Stimulated activated naive CD8-positive, alpha-beta T cell treated with anti-CD3 and anti-CD28 coated beads, Interleukin-15, amount 100 ng/mL, for 72 hours (primary cell): ENCODE measurements around the gene TAGLN.

Experiments
- ATAC-seq: fragments of 150-1000 bp; cut with Tn5 transposase; 2 replicates; pipeline ENCODE4 v1.10.0; 2021; ENCODE audit warnings: mild to moderate bottlenecking, moderate library complexity
- DNase-seq, 2 donors: peaks; one replicate each; pipeline ENCODE4 v3.0.0; 2021 to 2022
- H3K27ac Mint-ChIP-seq, 2 donors: one replicate each; pipeline ENCODE4 v1.8.0; 2022; ENCODE audit warnings: mild to moderate bottlenecking in 2 of 2, mixed read lengths in 2 of 2, moderate library complexity in 2 of 2
- H3K27me3 Mint-ChIP-seq: one replicate; pipeline ENCODE4 v1.8.0; 2022; ENCODE audit warnings: mixed read lengths
- H3K4me1 Mint-ChIP-seq: one replicate; pipeline ENCODE4 v1.8.0; 2022; ENCODE audit warnings: mild to moderate bottlenecking, mixed read lengths
- H3K4me3 Mint-ChIP-seq, 2 donors: one replicate each; pipeline ENCODE4 v1.8.0; 2022; ENCODE audit warnings: mild to moderate bottlenecking in 2 of 2, mixed read lengths in 2 of 2, moderate library complexity in 1 of 2
- H3K9me3 Mint-ChIP-seq, 2 donors: one replicate each; pipeline ENCODE4 v1.8.0; 2022; ENCODE audit warnings: mixed read lengths in 2 of 2

The TAGLN gene

GRCh38 chr11:117187799-117188481 lies 11.2 kb upstream of the TAGLN start:
- Mint-ChIP-seq H3K27ac (no peak overlapping the region), H3K9me3 (no peaks in the 10 kb centered on the region), H3K4me1 (no peaks in the 10 kb centered on the region), H3K4me3 (no peak overlapping the region), H3K27me3 (no peaks in the 10 kb centered on the region)
- ATAC-seq: no peak
- DNase-seq: no peak

- ATAC-seq (no peak), DNase-seq (no peak)
- H3K27me3 Mint-ChIP-seq: no peaks in the 10 kb centered on the region
- peak overlapping the region in 1 of 2 donors; percentile 5 for H3K27ac Mint-ChIP-seq
- no peaks in the 10 kb centered on the region for H3K9me3 Mint-ChIP-seq
- no peak overlapping the region for H3K4me3 Mint-ChIP-seq
- H3K4me1 Mint-ChIP-seq: no peaks in the 10 kb centered on the region
These were observed 10.5 kb upstream of the TAGLN start for GRCh38 chr11:117188620-117189081.

- ATAC-seq: no peak
- H3K9me3 Mint-ChIP-seq: no peaks in the 10 kb centered on the region
These were observed 9.8 kb upstream of the TAGLN start for GRCh38 chr11:117189191-117189940.

GRCh38 chr11:117189941-117190544 lies 9.1 kb upstream of the TAGLN start:
- ATAC-seq (no peak), DNase-seq (no peak)
- Mint-ChIP-seq H3K27ac (no peak overlapping the region), H3K4me3 (no peak overlapping the region), H3K9me3 (no peaks in the 10 kb centered on the region), H3K4me1 (peaks cover under 1% of the 10 kb centered on the region), H3K27me3 (no peaks in the 10 kb centered on the region)

More at GRCh38 chr11:117189191-117189940, 9.8 kb upstream of the TAGLN start:
- DNase-seq: peak in 1 of 2 donors; percentile 8
- H3K4me3 Mint-ChIP-seq: no peak overlapping the region
- no peaks in the 10 kb centered on the region for H3K27me3 Mint-ChIP-seq
- H3K27ac Mint-ChIP-seq: no peak overlapping the region
- H3K4me1 Mint-ChIP-seq: no peaks in the 10 kb centered on the region

DNA sequence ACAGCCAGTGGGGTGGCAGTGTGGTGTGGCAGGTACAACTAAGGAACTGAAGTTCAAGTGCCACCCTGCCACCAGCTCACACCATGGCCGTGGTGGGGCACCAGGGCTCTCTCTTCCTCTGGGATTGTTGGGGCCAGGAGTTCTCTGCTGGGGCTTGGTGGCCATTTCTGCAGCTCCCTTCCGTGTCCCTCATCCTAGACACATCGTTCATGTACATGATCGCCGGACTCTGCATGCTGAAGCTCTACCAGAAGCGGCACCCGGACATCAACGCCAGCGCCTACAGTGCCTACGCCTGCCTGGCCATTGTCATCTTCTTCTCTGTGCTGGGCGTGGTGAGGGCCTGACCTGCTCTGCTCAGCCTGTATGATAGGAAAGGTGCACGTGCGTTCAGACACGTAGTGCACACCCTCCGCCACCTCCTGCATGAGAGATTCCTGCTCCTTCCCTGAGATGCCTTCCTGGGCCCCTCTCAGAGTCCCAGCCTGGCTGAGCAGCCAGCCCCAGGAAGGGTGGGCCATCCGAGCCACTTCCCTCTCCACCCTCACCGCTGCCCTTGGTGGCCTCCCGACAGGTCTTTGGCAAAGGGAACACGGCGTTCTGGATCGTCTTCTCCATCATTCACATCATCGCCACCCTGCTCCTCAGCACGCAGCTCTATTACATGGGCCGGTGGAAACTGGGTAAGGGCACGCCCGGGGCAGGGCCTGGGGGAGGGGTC lies 7.3 kb upstream of the TAGLN start:
- H3K4me3 Mint-ChIP-seq: no peak overlapping the region
- H3K9me3 Mint-ChIP-seq: no peaks in the 10 kb centered on the region
- peak; percentile 3 for ATAC-seq
- H3K27me3 Mint-ChIP-seq: no peaks in the 10 kb centered on the region
- H3K27ac Mint-ChIP-seq: peak overlapping the region in 1 of 2 donors; percentile 33
- peaks cover 14% of the 10 kb centered on the region for H3K4me1 Mint-ChIP-seq
- DNase-seq: no peak

GRCh38 chr11:117192401-117192875 lies 6.7 kb upstream of the TAGLN start:
- no peaks in the 10 kb centered on the region for H3K27me3 Mint-ChIP-seq
- H3K4me1 Mint-ChIP-seq: peaks cover 14% of the 10 kb centered on the region
- DNase-seq (no peak), ATAC-seq (peak; percentile 2)
- H3K9me3 Mint-ChIP-seq: no peaks in the 10 kb centered on the region
- H3K27ac Mint-ChIP-seq: peak overlapping the region; percentile 52 to 67
- H3K4me3 Mint-ChIP-seq: no peak overlapping the region

GRCh38 chr11:117193130-117194020 lies 5.8 kb upstream of the TAGLN start:
- Mint-ChIP-seq H3K27me3 (no peaks in the 10 kb centered on the region), H3K4me1 (peaks cover 14% of the 10 kb centered on the region), H3K9me3 (no peaks in the 10 kb centered on the region), H3K27ac (peak overlapping the region; percentile 52 to 85), H3K4me3 (no peak overlapping the region)
- DNase-seq (no peak), ATAC-seq (no peak)

GRCh38 chr11:117194267-117194666 lies 4.9 kb upstream of the TAGLN start:
- H3K9me3 Mint-ChIP-seq: no peaks in the 10 kb centered on the region
- no peak for ATAC-seq
- peak overlapping the region in 1 of 2 donors; percentile 84 for H3K27ac Mint-ChIP-seq
- no peak overlapping the region for H3K4me3 Mint-ChIP-seq
- H3K27me3 Mint-ChIP-seq: no peaks in the 10 kb centered on the region
- no peak for DNase-seq
- H3K4me1 Mint-ChIP-seq: peaks cover 14% of the 10 kb centered on the region

DNA sequence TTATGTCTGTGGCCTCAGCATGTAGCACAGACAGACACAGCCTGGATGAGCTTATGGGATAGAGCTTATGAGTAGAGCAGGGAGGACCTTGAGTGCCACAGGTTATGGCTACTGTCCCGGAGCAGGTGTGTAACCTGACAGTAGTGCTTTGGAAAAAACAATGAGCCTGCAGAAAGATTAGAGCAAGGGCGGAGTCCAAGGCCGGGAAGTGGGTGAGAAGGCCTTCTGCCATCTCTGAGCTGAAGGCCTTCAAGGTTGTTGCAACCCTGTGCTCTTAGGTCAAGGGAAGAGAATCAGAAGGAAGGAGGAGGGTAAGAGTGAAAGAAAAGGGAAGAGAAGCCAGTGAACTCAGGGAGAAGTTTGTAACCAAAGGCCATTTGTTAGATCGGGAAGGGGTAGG lies 3.9 kb upstream of the TAGLN start:
- Mint-ChIP-seq H3K9me3 (no peaks in the 10 kb centered on the region), H3K27ac (peak overlapping the region in 1 of 2 donors; percentile 19), H3K27me3 (no peaks in the 10 kb centered on the region), H3K4me3 (no peak overlapping the region), H3K4me1 (peaks cover 14% of the 10 kb centered on the region)
- no peak for ATAC-seq
- DNase-seq: no peak

- ATAC-seq (no peak), DNase-seq (no peak)
- Mint-ChIP-seq H3K27ac (no peak overlapping the region), H3K4me3 (no peak overlapping the region), H3K27me3 (no peaks in the 10 kb centered on the region), H3K4me1 (peaks cover 16% of the 10 kb centered on the region), H3K9me3 (no peaks in the 10 kb centered on the region)
These were observed 3.4 kb upstream of the TAGLN start for GRCh38 chr11:117195761-117196160.

GRCh38 chr11:117197006-117197405 lies 2.2 kb upstream of the TAGLN start:
- no peaks in the 10 kb centered on the region for H3K27me3 Mint-ChIP-seq
- DNase-seq (no peak), ATAC-seq (no peak)
- H3K4me1 Mint-ChIP-seq: peaks cover 19% of the 10 kb centered on the region
- no peaks in the 10 kb centered on the region for H3K9me3 Mint-ChIP-seq
- H3K4me3 Mint-ChIP-seq: no peak overlapping the region
- no peak overlapping the region for H3K27ac Mint-ChIP-seq

DNA sequence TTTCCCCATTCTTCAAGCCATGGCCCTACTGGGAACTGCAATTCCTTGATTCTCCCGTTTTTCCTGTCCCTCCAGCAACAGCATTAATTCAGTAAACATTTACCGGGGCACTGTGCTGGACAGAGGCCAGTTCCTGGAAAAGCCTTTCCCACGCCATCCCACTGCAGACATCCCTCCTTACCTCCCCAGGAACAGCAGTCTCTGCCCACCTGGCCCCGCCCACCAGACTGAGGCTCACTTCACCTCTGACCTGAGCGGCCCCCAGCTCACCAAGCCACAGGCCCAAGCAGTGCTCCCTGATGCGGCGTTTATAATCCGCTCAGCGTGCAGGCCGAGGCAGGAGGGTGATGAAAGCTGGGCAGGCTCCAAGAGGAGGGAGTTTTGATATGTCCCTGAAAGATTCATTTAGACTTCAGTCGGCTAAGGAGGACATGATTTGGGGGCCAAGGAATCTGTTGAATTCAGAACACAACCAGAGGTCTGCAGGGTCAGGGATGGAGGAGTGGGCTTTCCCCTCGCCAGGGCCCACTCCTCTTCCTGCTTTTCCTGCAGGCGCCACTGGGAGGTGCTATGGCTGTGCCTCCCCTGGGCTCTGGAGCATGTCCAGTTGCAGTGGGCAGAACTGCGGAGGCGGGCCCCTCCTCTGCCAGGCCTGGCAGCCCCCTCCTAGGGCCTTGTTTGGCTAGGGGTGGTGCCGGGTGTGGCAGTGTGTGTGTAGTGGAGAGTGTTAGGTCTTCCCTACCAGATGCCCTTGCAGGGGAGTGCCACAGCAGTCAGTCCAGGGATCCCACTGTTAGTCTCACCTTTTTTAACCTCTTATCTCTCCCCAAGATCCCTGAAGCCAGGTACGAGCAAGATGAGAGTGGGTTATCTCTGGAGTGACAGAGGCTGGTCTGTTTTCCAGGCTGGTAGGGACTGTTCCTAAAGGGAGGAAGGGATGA lies 1.4 kb upstream of the TAGLN start:
- no peak overlapping the region for H3K4me3 Mint-ChIP-seq
- ATAC-seq: peak; percentile 4

DNA sequence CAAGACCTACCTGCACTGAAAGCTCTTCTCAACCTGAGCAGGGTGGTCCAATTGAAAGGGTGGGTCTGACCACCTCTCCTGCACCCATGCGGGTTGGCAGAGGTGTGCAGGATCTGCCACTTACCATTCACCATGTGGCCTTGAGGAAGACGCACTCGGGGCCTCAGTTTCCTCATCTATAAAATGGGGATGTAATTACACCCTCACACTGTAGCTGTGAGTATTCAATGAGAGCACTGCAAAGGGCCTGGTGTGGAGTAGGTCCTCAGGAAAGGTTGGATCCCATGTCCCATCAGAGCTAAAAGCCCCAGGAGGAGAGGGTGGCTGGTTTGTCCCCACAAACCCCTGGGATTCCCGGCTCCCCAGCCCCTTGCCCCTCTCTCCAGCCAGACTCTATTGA lies 557 bp upstream of the TAGLN start:
- H3K9me3 Mint-ChIP-seq: no peaks in the 10 kb centered on the region

More for the DNA sequence above, 1.4 kb upstream of the TAGLN start:
- H3K27ac Mint-ChIP-seq: peak overlapping the region in 1 of 2 donors; percentile 13
- H3K27me3 Mint-ChIP-seq: no peaks in the 10 kb centered on the region
- no peaks in the 10 kb centered on the region for H3K9me3 Mint-ChIP-seq
- no peak for DNase-seq
- peaks cover 20% of the 10 kb centered on the region for H3K4me1 Mint-ChIP-seq

More for the DNA sequence above, 557 bp upstream of the TAGLN start:
- H3K4me3 Mint-ChIP-seq: no peak overlapping the region
- no peak overlapping the region for H3K27ac Mint-ChIP-seq
- no peak for DNase-seq
- H3K27me3 Mint-ChIP-seq: no peaks in the 10 kb centered on the region
- peaks cover 25% of the 10 kb centered on the region for H3K4me1 Mint-ChIP-seq
- no peak for ATAC-seq
